PC-9 (cell line): ENCODE data around the gene DCHS1. TPM values are rescaled to one million over a fixed set of nuclear protein-coding genes. Genes with fewer than 3 reads are reported as not detected.

Experiments used
- BruUV-seq: library from RNA; stranded (reverse); fragments of 400-500 nt; replicated peaks from 2 replicates; lab custom pipeline; 2021; lab: Mats Ljungman, UMichigan
- CTCF ChIA-PET: fragments of 300-600 bp; sonication (Branson Sonifier 250); formaldehyde crosslinking; loops from one replicate; lab custom pipeline; 2022; ENCODE audit warnings: antibody characterized with exemption; lab: Charles Lee
- POLR2A ChIA-PET: fragments of 300-600 bp; sonication (Branson Sonifier 250); formaldehyde crosslinking; loops from one replicate; lab custom pipeline; 2022; ENCODE audit warnings: antibody characterized with exemption; ENCODE audit not compliant: unreplicated experiment; lab: Charles Lee
- DNase-seq, 2 experiments: peaks; one replicate each; pipeline versions ENCODE4 v3.0.0 to v3.0.0-alpha.2; 2015 to 2022; ENCODE audit warnings: mixed read lengths in 1 of 2
- H2AFZ ChIP-seq: fragments of 200-600 bp; sonication (generic); 2 replicates; pipeline ENCODE4 v1.8.1; 2017; ENCODE audit warnings: antibody characterized with exemption
- H3F3A ChIP-seq: fragments of 200-600 bp; sonication (generic); 2 replicates; pipeline ENCODE4 v1.8.1; 2017; ENCODE audit warnings: antibody characterized with exemption, mild to moderate bottlenecking, low read depth; ENCODE audit not compliant: insufficient read depth
- H3K27ac ChIP-seq: fragments of 200-600 bp; sonication (generic); 2 replicates; pipeline ENCODE4 v1.6.1; 2016; ENCODE audit warnings: mixed run types
- H3K27me3 ChIP-seq: fragments of 200-600 bp; sonication (generic); 2 replicates; pipeline ENCODE4 v1.6.1; 2016; ENCODE audit warnings: low read depth, mixed run types; ENCODE audit not compliant: insufficient read depth
- H3K36me3 ChIP-seq: fragments of 200-600 bp; sonication (generic); 2 replicates; pipeline ENCODE4 v1.6.1; 2016; ENCODE audit warnings: low read depth, mixed run types
- H3K4me1 ChIP-seq: fragments of 200-600 bp; sonication (generic); replicated peaks from 2 replicates; pipeline ENCODE4 v1.6.1; 2016; ENCODE audit warnings: mixed run types; ENCODE audit not compliant: insufficient read depth
- H3K4me2 ChIP-seq: fragments of 200-600 bp; sonication (generic); 2 replicates; pipeline ENCODE4 v1.6.1; 2017; ENCODE audit warnings: mixed run types
- H3K4me3 ChIP-seq: fragments of 200-600 bp; sonication (generic); 2 replicates; pipeline ENCODE4 v1.6.1; 2016; ENCODE audit warnings: mixed run types
- H3K79me2 ChIP-seq: fragments of 200-600 bp; sonication (generic); 2 replicates; pipeline ENCODE4 v1.6.1; 2017; ENCODE audit warnings: low read depth, mixed run types
- H3K9me2 ChIP-seq: fragments of 200-600 bp; sonication (generic); 2 replicates; pipeline ENCODE4 v1.8.1; 2017; ENCODE audit warnings: mild to moderate bottlenecking; ENCODE audit not compliant: insufficient read depth
- H3K9me3 ChIP-seq: fragments of 200-600 bp; sonication (generic); 2 replicates; pipeline ENCODE4 v1.8.1; 2016; ENCODE audit warnings: low read depth; ENCODE audit not compliant: insufficient read depth
- H4K20me1 ChIP-seq: fragments of 200-600 bp; sonication (generic); 2 replicates; pipeline ENCODE4 v1.8.1; 2017; ENCODE audit not compliant: insufficient read depth
- CTCF ChIP-seq: fragments of 200-600 bp; sonication (generic); conservative IDR thresholded peaks from 2 replicates; pipeline ENCODE4 v1.6.1; 2017; ENCODE audit warnings: mixed run types, antibody characterized with exemption, mild to moderate bottlenecking, moderate library complexity
- EZH2 ChIP-seq: fragments of 200-600 bp; sonication (generic); IDR thresholded peaks from 2 replicates; pipeline ENCODE4 v1.8.0; 2017; ENCODE audit warnings: antibody characterized with exemption, low read depth
- intact Hi-C: fragments of 100-400 bp; cut with micrococcal nuclease; formaldehyde crosslinking; loops from one replicate; pipeline ENCODE4 v1.10.0; 2022; ENCODE audit not compliant: unreplicated experiment
- total RNA-seq: library from RNA; stranded (reverse); gene quantifications from 2 replicates; pipeline ENCODE4 v1.2.3, GENCODE V29; 2021

The DCHS1 gene
- total RNA-seq, 1 experiment from 2014 or later, result 0.22 TPM

- no TSS peak for BruUV-seq
- Histone ChIP-seq H4K20me1 (no peaks in the 10 kb centered on the region), H3F3A (no peaks in the 10 kb centered on the region), H3K9me3 (no peaks in the 10 kb centered on the region), H3K79me2 (no peaks in the 10 kb centered on the region), H2AFZ (no peak overlapping the region), H3K4me1 (no peaks in the 10 kb centered on the region; the same call in 1 of the 2 replicates), H3K4me3 (no peak overlapping the region), H3K27ac (no peak overlapping the region), H3K36me3 (no peaks in the 10 kb centered on the region), H3K27me3 (no peaks in the 10 kb centered on the region), H3K9me2 (no peaks in the 10 kb centered on the region), H3K4me2 (no peak overlapping the region)
- CTCF ChIA-PET, result no interaction called here
- POLR2A ChIA-PET, result interaction anchor here (0.6 kb wide), 1 partner anchor 11 kb away, joined by 11 read pairs; no protein-coding TSS in a partner anchor
- TF ChIP-seq CTCF (no peak), EZH2 (no peak)
- intact Hi-C loops, result no loop called here
- DNase-seq, result no peak
Measured at GRCh38 chr11:6638429-6638828, 17.2 kb downstream of the DCHS1 start.

GRCh38 chr11:6637871-6638270 lies 17.7 kb downstream of the DCHS1 start:
- no peak overlapping the region for H3K27ac ChIP-seq
- no peak overlapping the region for H2AFZ ChIP-seq
- H3K27me3 ChIP-seq, result no peaks in the 10 kb centered on the region
- no peaks in the 10 kb centered on the region for H3K9me2 ChIP-seq
- TF ChIP-seq EZH2 (no peak), CTCF (no peak)
- ChIA-PET POLR2A (no interaction called here), CTCF (no interaction called here)
- DNase-seq, result peak in 1 of 2 experiments; percentile 11
- no peaks in the 10 kb centered on the region; the same call in 1 of the 2 replicates for H3K4me1 ChIP-seq
- no peaks in the 10 kb centered on the region for H3K36me3 ChIP-seq
- no TSS peak for BruUV-seq
- no peaks in the 10 kb centered on the region for H4K20me1 ChIP-seq
- H3K4me2 ChIP-seq, result no peak overlapping the region
- no peaks in the 10 kb centered on the region for H3K79me2 ChIP-seq
- H3F3A ChIP-seq, result no peaks in the 10 kb centered on the region
- intact Hi-C loops, result no loop called here
- no peaks in the 10 kb centered on the region for H3K9me3 ChIP-seq
- H3K4me3 ChIP-seq, result no peak overlapping the region

- ChIA-PET CTCF (no interaction called here), POLR2A (no interaction called here)
- BruUV-seq, result no TSS peak
- H2AFZ ChIP-seq, result no peak overlapping the region
- H3K36me3 ChIP-seq, result no peaks in the 10 kb centered on the region
- no peaks in the 10 kb centered on the region for H3K79me2 ChIP-seq
- H4K20me1 ChIP-seq, result no peaks in the 10 kb centered on the region
- no peaks in the 10 kb centered on the region for H3K27me3 ChIP-seq
- H3K9me3 ChIP-seq, result no peaks in the 10 kb centered on the region
- H3K27ac ChIP-seq, result no peak overlapping the region
- no peak overlapping the region for H3K4me3 ChIP-seq
- TF ChIP-seq EZH2 (no peak), CTCF (no peak)
- H3K9me2 ChIP-seq, result no peaks in the 10 kb centered on the region
- H3K4me2 ChIP-seq, result no peak overlapping the region
- no peak for DNase-seq
- H3F3A ChIP-seq, result no peaks in the 10 kb centered on the region
- no peaks in the 10 kb centered on the region; the same call in 1 of the 2 replicates for H3K4me1 ChIP-seq
- intact Hi-C loops, result no loop called here
Measured at GRCh38 chr11:6636480-6636879, 19.1 kb downstream of the DCHS1 start.
